CD4-positive, alpha-beta T cell treated with Interleukin-17A for 4 hours (primary cell): ENCODE measurements around the gene KIF16B.

Experiments
- DNase-seq: peaks from one replicate; pipeline ENCODE4 v3.0.0-alpha.2; 2020; ENCODE audit warnings: mixed read lengths

KIF16B gene

GRCh38 chr20:16349523-16350260 lies 223.6 kb downstream of the KIF16B start:
- no peak for DNase-seq

- DNase-seq, result no peak
These were observed 226.3 kb downstream of the KIF16B start for GRCh38 chr20:16346956-16347355.

GRCh38 chr20:16337707-16338106 lies 235.5 kb downstream of the KIF16B start:
- no peak for DNase-seq

- no peak for DNase-seq
These were observed 245.6 kb downstream of the KIF16B start for GRCh38 chr20:16327606-16328005.

- no peak for DNase-seq
These were observed 252.0 kb downstream of the KIF16B start for GRCh38 chr20:16321291-16321690.

DNA sequence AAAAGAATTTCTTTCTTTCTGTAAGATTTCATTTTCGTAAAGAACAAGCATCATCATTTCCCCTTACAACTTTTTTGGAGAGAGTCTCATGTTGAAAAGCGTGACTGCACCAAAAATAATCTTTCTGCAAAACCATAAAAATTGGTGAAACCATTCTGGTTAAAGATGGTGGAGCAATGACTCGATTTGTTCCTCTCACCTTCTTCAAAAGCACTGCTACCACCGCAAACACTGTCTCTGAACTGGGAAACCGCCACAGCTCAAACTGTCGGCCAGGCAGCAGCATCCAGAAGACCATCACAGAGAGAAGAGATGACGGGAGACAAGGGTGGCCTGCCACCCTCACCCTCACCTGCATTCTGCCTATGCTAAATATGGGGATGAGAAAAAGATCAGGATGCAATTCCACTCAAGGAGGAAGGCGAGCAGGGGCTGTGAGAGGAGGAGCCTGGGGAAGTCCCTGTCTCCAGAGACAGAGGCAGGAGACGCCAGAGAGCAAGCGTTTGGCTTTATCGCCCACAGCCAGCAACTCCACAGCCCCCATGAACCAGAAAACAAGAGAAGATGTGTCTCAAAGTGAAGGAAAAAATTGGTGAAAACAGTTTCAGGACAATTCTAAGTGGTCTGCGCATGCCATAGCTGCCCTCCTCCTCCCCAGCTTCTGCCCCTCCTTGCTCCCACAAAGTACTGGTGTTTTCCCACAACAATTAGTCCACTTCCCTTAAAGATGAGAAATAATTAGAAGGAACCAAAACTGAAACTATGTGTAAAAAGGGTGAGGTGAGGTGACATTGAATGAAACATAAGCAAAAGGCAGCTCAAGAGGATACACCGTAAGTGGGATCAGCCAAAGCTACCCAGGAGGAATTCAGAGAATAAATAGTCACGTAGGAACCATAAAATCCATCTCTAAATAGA lies 255.5 kb downstream of the KIF16B start:
- DNase-seq, result no peak

DNA sequence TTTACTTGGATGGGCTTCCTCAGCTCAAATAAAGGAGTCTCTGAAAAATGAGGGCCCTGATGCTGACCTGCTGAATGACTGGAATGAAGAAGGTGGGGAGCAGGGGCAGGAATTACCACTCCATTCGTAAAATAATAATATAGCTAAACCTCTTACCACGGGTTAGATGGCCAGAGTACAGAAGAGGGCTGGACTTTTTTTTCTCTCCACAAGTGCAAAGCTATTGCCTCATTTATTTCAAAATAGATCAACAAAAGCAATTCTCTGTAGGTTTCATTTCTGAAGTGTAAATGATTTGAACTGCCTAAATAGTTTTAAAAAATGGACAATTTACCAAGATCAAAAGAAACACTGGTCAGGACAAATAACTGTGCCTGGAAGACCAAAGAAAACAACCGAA lies 256.7 kb downstream of the KIF16B start:
- no peak for DNase-seq

- DNase-seq, result no peak
These were observed 258.5 kb downstream of the KIF16B start for GRCh38 chr20:16314748-16315159.

- no peak for DNase-seq
These were observed 258.9 kb downstream of the KIF16B start for GRCh38 chr20:16314320-16314719.

DNA sequence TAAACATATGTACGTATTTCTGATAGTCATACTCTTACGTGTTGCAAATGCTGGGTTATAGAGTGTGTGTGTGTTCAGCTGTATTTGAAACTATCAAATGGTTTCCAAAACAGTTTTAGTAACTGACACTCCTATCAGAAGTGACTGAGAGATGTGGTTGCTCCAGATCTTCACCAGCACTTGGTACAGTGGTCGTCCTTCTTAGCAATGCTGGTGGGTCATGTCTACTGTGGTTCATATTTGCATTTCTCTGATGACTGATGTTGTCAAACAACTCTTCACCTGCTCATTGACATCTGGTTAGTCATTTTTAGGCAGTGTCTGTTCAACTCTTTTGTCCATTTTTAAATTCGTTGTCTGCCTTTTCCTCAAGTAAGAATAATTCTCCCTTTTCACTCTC lies 259.3 kb downstream of the KIF16B start:
- no peak for DNase-seq

DNA sequence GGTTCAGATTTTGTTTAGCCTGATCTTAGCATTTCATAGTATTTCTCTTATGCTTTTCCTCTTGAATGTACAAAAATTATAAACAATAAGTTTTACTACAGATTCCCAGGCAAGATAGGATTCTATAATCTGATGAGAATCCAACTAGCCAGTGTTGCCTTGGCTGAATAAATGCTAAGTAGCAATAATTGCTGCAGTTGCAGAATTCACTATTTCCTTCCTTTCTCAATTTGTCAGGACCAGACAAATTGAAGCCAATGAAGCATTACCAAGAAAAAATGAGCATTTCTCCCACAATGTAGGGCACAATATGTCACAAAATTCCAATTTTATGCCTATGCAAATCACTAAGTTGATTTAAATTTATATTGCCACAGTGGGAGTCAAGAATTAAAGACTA lies 260.2 kb downstream of the KIF16B start:
- DNase-seq, result no peak

DNA sequence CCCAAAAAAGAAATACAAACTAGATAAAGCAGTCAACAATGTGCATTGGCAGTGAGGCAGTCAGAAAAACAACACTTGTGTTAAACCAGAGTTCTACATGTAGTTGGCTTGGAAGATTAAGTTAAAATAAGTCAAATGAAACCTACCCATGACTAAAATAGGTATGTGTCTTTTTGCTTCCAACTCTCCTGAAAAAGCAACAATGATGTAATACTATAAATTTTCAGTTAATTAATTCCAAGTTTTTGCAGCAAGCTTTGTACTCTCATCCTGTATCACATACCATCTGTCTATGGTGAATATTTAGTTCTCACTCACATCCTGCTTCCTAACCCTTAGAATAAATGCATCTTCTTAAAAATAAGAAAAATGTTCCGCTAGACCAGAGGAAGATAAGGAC lies 261.5 kb downstream of the KIF16B start:
- no peak for DNase-seq

GRCh38 chr20:16308754-16309153 lies 264.5 kb downstream of the KIF16B start:
- no peak for DNase-seq

DNA sequence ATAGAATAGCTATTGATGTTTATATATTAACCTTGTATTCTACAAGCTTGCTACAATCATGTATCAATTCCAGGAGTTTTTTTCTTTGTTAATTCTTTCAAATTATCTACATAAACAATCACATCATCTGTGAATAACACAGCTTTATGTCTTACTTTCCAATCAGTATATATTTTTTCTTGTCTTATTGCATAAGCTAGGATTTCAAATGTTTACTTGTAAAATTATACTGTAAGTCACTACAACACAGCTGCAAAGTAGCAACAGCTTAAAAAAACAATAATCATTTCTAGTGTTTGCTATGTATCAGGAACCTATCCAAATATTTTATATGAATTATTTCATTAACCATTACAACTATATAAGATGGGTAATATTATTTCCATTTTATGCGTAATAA lies 270.4 kb downstream of the KIF16B start:
- no peak for DNase-seq

- no peak for DNase-seq
These were observed 271.3 kb downstream of the KIF16B start for GRCh38 chr20:16301986-16302385.

DNA sequence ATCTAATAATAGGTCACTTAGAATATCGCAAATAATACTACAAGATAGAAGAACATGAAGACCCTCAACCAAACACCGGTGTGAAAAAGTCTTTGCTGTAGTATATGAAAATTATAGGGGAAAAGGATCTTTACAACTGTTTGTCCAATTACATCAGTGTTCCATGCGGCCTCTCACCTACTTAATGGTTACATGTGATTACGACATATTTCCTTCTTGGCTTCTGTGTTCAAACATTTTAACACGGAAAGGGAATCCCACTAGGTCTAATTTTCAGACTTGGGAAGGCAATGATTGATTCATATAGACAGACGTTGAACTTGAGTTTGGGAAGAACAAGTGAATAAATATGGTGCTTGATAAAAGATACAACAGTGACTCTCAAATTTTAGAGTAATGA lies 273.4 kb downstream of the KIF16B start:
- no peak for DNase-seq

DNA sequence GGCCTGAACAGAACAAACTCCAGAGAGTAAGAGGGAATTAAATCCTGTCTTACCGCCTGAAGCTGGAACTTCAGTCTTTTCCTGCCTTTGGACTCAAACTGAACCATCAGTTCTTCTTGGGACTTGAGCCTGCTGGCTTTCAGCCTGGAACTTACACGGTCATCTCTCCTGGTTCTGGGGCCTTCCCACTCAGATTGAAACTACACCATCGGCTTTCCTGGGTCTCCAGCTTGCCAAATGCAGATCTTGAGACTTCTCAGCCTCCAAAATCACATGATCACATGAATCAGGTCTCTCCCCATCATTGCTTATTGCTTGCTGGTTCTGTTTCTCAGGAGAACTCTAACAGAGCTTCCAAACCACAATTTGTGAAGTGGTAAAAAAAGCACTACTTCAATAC lies 276.3 kb downstream of the KIF16B start:
- DNase-seq, result no peak

DNA sequence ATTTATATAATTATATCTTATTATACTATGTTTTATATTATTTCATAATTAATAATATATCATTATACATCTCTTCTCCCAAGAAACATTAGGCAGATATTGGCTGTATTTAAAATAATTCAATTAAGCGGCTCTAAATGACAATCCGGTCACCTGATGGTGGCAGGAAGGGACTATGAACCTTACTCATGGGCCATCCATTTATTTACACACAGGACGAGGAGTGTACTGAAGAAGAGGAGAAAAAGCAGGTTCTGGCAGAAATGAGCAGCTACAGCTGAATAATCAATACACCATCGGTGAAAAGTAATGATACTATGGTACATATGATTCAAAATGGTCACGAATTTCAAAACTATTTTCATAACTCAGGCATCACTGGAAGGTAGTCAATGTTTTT lies 277.7 kb downstream of the KIF16B start:
- DNase-seq, result no peak

- no peak for DNase-seq
These were observed 279.7 kb downstream of the KIF16B start for GRCh38 chr20:16293590-16293989.

GRCh38 chr20:16292226-16292880 lies 280.9 kb downstream of the KIF16B start:
- no peak for DNase-seq

DNA sequence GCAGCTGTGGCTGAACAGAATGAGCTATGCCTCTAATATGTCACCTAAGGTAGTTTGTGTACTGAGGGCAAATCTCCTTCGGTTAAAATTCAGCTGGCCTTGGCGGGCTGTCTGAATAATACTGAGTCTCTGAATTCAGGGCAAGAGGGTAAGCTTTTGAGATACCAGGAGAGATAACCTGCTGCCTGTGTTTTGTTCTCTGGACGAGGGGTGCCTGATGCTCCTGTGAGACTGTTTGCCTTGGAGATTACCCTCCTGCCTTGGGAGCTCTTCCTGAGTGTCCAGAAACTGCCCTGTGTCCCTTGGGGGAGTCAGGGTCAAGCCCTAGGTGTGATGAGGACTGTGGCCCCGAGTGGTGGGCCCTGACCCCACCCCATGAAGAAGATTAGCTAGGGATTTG lies 282.9 kb downstream of the KIF16B start:
- no peak for DNase-seq

DNA sequence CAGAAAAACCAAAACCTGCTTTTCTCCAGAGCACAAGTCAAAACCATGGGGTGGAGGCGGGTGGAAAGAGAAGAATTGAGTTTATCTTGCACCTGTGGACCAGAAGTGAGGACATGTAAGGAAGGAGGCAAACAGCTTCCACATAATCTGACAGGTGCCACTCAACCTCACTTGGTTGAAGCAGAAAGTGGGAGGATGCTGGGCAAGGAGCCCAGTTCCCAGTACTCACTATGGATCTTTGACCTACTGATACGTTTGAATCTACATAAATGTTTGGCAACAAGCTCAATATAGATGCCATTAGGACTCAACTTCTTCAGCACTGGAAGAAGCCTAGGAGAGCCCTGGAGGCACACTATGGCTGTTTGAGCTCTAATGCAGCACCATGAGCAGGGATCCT lies 285.5 kb downstream of the KIF16B start:
- DNase-seq, result no peak

GRCh38 chr20:16286601-16287000 lies 286.6 kb downstream of the KIF16B start:
- no peak for DNase-seq
